Measurements from ENCODE around the gene BPIFA3. TPM values are rescaled to one million over a fixed set of nuclear protein-coding genes. Genes with fewer than 3 reads are reported as not detected.

The BPIFA3 gene
- total and polyA plus RNA-seq, 2 of the 13 experiments (the other 11 are each of a cell fraction or from before 2014, with no cell fraction given): not detected

GRCh38 chr20:33276303-33277113 lies 59.4 kb downstream of the BPIFA3 start:
- Histone ChIP-seq H4K20me1 (ENCODE audit: insufficient read depth, low read length) (no peaks in the 10 kb centered on the region), H2AFZ (ENCODE audit: low read length) (no peak overlapping the region), H3K9ac (ENCODE audit: insufficient read depth, low read depth, low read length) (peak overlapping the region; percentile 4; the same call in 1 of the 2 replicates), H3K4me2 (ENCODE audit: low read depth, low read length) (peak overlapping the region; percentile 29), H3K79me2 (ENCODE audit: insufficient read depth, low read length) (no peaks in the 10 kb centered on the region), H3K27ac (ENCODE audit: extremely low read length, insufficient read depth, low read length) (no peak overlapping the region), H3K9me3 (ENCODE audit: low read length) (no peaks in the 10 kb centered on the region), H3K27me3 (ENCODE audit: control insufficient read depth in 1 of 2, insufficient read depth in 2 of 2, low read length in 2 of 2) (peaks cover 0 to 3% of the 10 kb centered on the region in 2 experiments; a peak in 1 of 5 replicates), H3K36me3 (replicated peaks in 1 of 2; ENCODE audit: control insufficient read depth in 1 of 2, insufficient read depth in 2 of 2, low read length in 2 of 2) (no peaks in the 10 kb centered on the region), H3K4me1 (ENCODE audit: insufficient read depth, low read length) (peaks cover 89% of the 10 kb centered on the region), H3K4me3 (replicated peaks in 1 of 3; ENCODE audit: insufficient read depth in 1 of 3, low read depth in 2 of 3, low read length in 3 of 3) (no peak overlapping the region)
- FAIRE-seq (no peak), ATAC-seq (peak; percentile 74), DNase-seq (ENCODE audit: low spot score) (peak; percentile 58)
- 50% methylated on average over 12 of the region's 12 CpGs for WGBS (ENCODE audit: low lambda C conversion rate)
- in situ Hi-C loops (cut with HindIII; ENCODE audit: extremely low pct_ligation_motif_present, low pct_unique_long_range_greater_than_20kb): no loop called here
- CTCF ChIA-PET (ENCODE audit: low intra/inter-chr PET ratio, low total read pairs): no interaction called here
- intact Hi-C loops (cut with micrococcal nuclease; ENCODE audit: unreplicated experiment): no loop called here
- no TSS peak for BruUV-seq (replicated peaks)
- POLR2A ChIA-PET: no interaction called here
- TF ChIP-seq ZNF451 (CRISPR knock-in tag; IDR thresholded peaks at IDR 0.05) (peak; percentile 63; the same call in 1 of the 2 replicates), ZFP91 (CRISPR knock-in tag; IDR thresholded peaks at IDR 0.05; ENCODE audit: borderline replicate concordance) (peak; percentile 57; the same call in 1 of the 2 replicates), PHF8 (CRISPR knock-in tag; IDR thresholded peaks at IDR 0.05) (no peak), AHR (CRISPR knock-in tag; IDR thresholded peaks at IDR 0.05) (no peak), ZNF180 (CRISPR knock-in tag; IDR thresholded peaks at IDR 0.05; ENCODE audit: borderline replicate concordance, low read depth) (no peak), PATZ1 (CRISPR knock-in tag; IDR thresholded peaks at IDR 0.05) (peak; percentile 22; the same call in 1 of the 2 replicates), MED1 (CRISPR knock-in tag; IDR thresholded peaks at IDR 0.05) (peak; percentile 47; the same call in 1 of the 2 replicates), CAMTA2 (CRISPR knock-in tag; IDR thresholded peaks at IDR 0.05; ENCODE audit: borderline replicate concordance) (0 out of 2 replicates have a peak, but pooled peaks have one; percentile 6), ZNF430 (CRISPR knock-in tag; IDR thresholded peaks at IDR 0.05) (no peak; the same call in 1 of the 2 replicates), JUN (CRISPR knock-in tag; IDR thresholded peaks at IDR 0.05) (no peak), IKZF4 (CRISPR knock-in tag; IDR thresholded peaks at IDR 0.05; ENCODE audit: borderline replicate concordance, low read depth, not compliant biosample characterization) (no peak), ZNF331 (CRISPR knock-in tag; IDR thresholded peaks at IDR 0.05) (peak; percentile 74; the same call in 1 of the 2 replicates), POLR2A (IDR thresholded peaks at IDR 0.05; ENCODE audit: insufficient read depth in 1 of 2, low read depth in 2 of 2, low read length in 2 of 2) (peak in 1 of 2 experiments; percentile 32; a peak in 1 of 4 replicates), ZBTB38 (CRISPR knock-in tag; IDR thresholded peaks at IDR 0.05) (peak; percentile 49; the same call in 1 of the 2 replicates), KLF13 (CRISPR knock-in tag; IDR thresholded peaks at IDR 0.05) (no peak), ZFP1 (CRISPR knock-in tag; IDR thresholded peaks at IDR 0.05) (no peak), ZNF644 (CRISPR knock-in tag; IDR thresholded peaks at IDR 0.05; ENCODE audit: low read depth) (0 out of 2 replicates have a peak, but pooled peaks have one; percentile 57), BCL6 (CRISPR knock-in tag; IDR thresholded peaks at IDR 0.05) (peak; percentile 39; the same call in 1 of the 2 replicates), ZFY (CRISPR knock-in tag; IDR thresholded peaks at IDR 0.05) (peak; percentile 24; the same call in 1 of the 2 replicates), LCORL (IDR thresholded peaks at IDR 0.05) (no peak), LCORL (CRISPR knock-in tag; IDR thresholded peaks at IDR 0.05) (peak; percentile 36; the same call in 1 of the 2 replicates), BORCS8-MEF2B (CRISPR knock-in tag; IDR thresholded peaks at IDR 0.05) (peak; percentile 75), ZBTB7A (CRISPR knock-in tag; IDR thresholded peaks at IDR 0.05) (peak; percentile 25; the same call in 1 of the 2 replicates), RXRB (CRISPR knock-in tag; IDR thresholded peaks at IDR 0.05; ENCODE audit: borderline replicate concordance) (0 out of 2 replicates have a peak, but pooled peaks have one; percentile 47)

Measured in HepG2 (cell line).